Placental epithelial cell (primary cell): Measurements from ENCODE around the gene CFAP65. TPM values are rescaled to one million over a fixed set of nuclear protein-coding genes. Genes with fewer than 3 reads are reported as not detected.

ENCODE experiments used
- small RNA-seq: library from RNA; depleted of rRNA; stranded (forward); fragments of <200 nt; gene quantifications from one replicate; pipeline ENCODE3, GENCODE V24; 2012
- total RNA-seq: library from RNA; depleted of rRNA; stranded (reverse); fragments of >200 nt; gene quantifications from 2 replicates; pipeline ENCODE4 v1.2.3, GENCODE V29; 2012

CFAP65 gene, protein sequence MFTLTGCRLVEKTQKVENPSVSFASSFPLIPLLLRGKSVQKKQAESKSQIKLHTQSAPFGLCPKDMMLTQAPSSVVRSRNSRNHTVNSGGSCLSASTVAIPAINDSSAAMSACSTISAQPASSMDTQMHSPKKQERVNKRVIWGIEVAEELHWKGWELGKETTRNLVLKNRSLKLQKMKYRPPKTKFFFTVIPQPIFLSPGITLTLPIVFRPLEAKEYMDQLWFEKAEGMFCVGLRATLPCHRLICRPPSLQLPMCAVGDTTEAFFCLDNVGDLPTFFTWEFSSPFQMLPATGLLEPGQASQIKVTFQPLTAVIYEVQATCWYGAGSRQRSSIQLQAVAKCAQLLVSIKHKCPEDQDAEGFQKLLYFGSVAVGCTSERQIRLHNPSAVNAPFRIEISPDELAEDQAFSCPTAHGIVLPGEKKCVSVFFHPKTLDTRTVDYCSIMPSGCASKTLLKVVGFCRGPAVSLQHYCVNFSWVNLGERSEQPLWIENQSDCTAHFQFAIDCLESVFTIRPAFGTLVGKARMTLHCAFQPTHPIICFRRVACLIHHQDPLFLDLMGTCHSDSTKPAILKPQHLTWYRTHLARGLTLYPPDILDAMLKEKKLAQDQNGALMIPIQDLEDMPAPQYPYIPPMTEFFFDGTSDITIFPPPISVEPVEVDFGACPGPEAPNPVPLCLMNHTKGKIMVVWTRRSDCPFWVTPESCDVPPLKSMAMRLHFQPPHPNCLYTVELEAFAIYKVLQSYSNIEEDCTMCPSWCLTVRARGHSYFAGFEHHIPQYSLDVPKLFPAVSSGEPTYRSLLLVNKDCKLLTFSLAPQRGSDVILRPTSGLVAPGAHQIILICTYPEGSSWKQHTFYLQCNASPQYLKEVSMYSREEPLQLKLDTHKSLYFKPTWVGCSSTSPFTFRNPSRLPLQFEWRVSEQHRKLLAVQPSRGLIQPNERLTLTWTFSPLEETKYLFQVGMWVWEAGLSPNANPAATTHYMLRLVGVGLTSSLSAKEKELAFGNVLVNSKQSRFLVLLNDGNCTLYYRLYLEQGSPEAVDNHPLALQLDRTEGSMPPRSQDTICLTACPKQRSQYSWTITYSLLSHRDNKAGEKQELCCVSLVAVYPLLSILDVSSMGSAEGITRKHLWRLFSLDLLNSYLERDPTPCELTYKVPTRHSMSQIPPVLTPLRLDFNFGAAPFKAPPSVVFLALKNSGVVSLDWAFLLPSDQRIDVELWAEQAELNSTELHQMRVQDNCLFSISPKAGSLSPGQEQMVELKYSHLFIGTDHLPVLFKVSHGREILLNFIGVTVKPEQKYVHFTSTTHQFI (N-terminal part only)
- total RNA-seq: not detected in 2 replicates

GRCh38 chr2:219041252-219041651, at the start of gene CFAP65:
Gene CFAP65, minus strand, starts transcription at chr2:219041516. Its CDS starts 2,468 bp downstream, at chr2:219039048.

GRCh38 chr2:219060821-219061791, 19.8 kb upstream of the CFAP65 start, which contains the start of gene IHH:
Gene IHH, minus strand, starts transcription at chr2:219060921. Its CDS starts 454 bp downstream, at chr2:219060467.

DNA sequence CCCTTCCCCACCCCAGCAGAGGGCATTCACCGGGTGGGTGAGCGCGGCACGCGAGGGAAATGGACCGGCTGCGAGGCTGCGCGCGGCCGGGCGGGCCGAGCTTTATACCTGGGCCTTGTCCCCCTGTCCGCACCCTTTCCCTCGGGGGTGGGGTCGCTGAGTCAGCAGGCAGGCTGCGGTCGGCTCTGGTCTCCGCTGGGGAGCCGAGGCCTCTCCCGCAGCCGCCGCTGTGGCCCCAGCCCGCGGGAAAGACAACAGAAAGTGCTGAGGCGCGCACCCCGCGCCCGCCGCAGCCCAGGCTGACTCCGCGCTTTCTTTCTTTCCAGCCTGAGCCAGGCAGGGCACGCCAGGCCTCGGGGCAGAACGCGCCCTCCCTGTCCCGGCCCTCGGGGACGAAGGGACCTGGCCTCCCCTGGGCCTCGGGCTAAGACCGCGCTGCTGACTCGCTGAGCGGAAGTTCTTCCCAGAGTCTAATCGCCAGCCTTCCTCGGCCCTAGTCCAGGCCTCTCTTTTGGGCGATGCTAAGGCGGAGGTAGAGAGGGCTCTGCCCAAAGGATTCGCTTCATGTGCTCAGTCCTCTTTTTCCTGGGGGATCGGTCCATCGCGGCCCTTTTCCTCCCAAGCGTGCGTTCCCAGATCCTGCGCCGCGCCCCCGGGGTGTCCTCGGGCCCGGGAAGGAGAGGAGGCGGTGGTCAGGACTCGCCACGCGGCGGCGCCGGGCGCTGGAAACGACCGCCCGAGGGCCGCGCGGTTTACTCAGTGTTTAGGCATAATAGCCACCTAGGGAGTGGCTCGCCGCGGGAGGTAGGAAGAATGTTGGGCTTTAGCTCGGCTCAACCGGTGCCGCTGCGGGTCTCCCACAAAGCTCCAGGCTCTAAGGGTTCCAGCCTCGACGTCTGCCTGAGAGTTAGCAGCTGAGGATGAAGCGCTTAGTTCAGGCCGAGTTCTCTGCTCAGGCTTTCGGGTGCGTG, 47.7 kb downstream of the CFAP65 start, which contains the start of gene CRYBA2:
CRYBA2 (minus strand) TSS at position 78 of the 971 bp plus-strand sequence. CDS start 246 bp downstream, outside the sequence.

GRCh38 chr2:218985021-218985324, 56.3 kb downstream of the CFAP65 start, which contains the start of gene FEV:
Gene FEV, minus strand, starts transcription at chr2:218985184. Its CDS starts 109 bp downstream, at chr2:218985075.

GRCh38 chr2:218959141-218959731, 82.1 kb downstream of the CFAP65 start, which contains the start of gene CDK5R2:
Gene CDK5R2, plus strand, starts transcription at chr2:218959666. Its CDS starts 155 bp downstream, at chr2:218959821.

Small RNA genes lying within 50 kb of the gene (small RNA-seq; reads per million reads assigned to genes)
- not detected for gene MIR3131
- not detected for gene MIR375

Other genes with a start within 250 kb of the CFAP65 start
- gene PRKAG3, start 209.7 kb downstream of the CFAP65 start, total RNA-seq: not detected in 2 replicates
- 1.1 and 21.2 TPM in 2 replicates for gene WNT6, start 181.7 kb downstream of the CFAP65 start, total RNA-seq
- under 0.01 and 0.11 TPM in 2 replicates for gene WNT10A, start 160.7 kb downstream of the CFAP65 start, total RNA-seq
- not detected in 2 replicates for gene CDK5R2, start 81.8 kb downstream of the CFAP65 start, total RNA-seq
- not detected in 2 replicates for gene FEV, start 56.3 kb downstream of the CFAP65 start, total RNA-seq
- not detected in 2 replicates for gene CRYBA2, start 48.1 kb downstream of the CFAP65 start, total RNA-seq
- gene IHH, start 19.4 kb upstream of the CFAP65 start, total RNA-seq: under 0.01 TPM in 1 of 2 replicates, not detected in the other
- 21.9 and 23.6 TPM in 2 replicates for gene NHEJ1, start 119.3 kb upstream of the CFAP65 start, total RNA-seq
- 0.54 and 2.0 TPM in 2 replicates for gene SLC23A3, start 128.5 kb upstream of the CFAP65 start, total RNA-seq
- gene CNPPD1, start 135.4 kb upstream of the CFAP65 start, total RNA-seq: 13.4 and 14.5 TPM in 2 replicates
- gene RETREG2, start 136.8 kb upstream of the CFAP65 start, total RNA-seq: 75.0 and 85.6 TPM in 2 replicates
- 31.4 and 37.8 TPM in 2 replicates for gene ZFAND2B, start 165.3 kb upstream of the CFAP65 start, total RNA-seq
- 16.1 and 38.0 TPM in 2 replicates for gene ABCB6, start 177.4 kb upstream of the CFAP65 start, total RNA-seq
- gene ATG9A, start 188.1 kb upstream of the CFAP65 start, total RNA-seq: 36.1 and 71.0 TPM in 2 replicates
- 34.9 and 45.5 TPM in 2 replicates for gene ANKZF1, start 188.3 kb upstream of the CFAP65 start, total RNA-seq
- gene GLB1L, start 203.9 kb upstream of the CFAP65 start, total RNA-seq: 28.3 and 33.0 TPM in 2 replicates
- 30.2 and 77.9 TPM in 2 replicates for gene STK16, start 204.0 kb upstream of the CFAP65 start, total RNA-seq
- gene TUBA4B, start 211.7 kb upstream of the CFAP65 start, total RNA-seq: not detected in 2 replicates
- 5.1 and 69.6 TPM in 2 replicates for gene TUBA4A, start 212.4 kb upstream of the CFAP65 start, total RNA-seq
- 63.2 and 74.1 TPM in 2 replicates for gene DNAJB2, start 237.8 kb upstream of the CFAP65 start, total RNA-seq